SK-N-SH (cell line): ENCODE data around the gene FAM25C.
"Not testable (repeated sequence)": the region's sequence is repeated elsewhere in the genome, so short reads cannot be mapped to it uniquely, and the experiment has no call there.

ENCODE experiments used
- EZH2phosphoT487 ChIP-seq: fragments of 200-600 bp; sonication (generic); IDR thresholded peaks from 2 replicates; pipeline ENCODE4 v1.6.1; 2017; ENCODE audit warnings: low read depth, mixed run types, mild to moderate bottlenecking, antibody characterized with exemption, moderate library complexity, borderline replicate concordance
- FOXJ3 ChIP-seq: sonication (generic); formaldehyde crosslinking; IDR thresholded peaks from 2 replicates; pipeline ENCODE4 v1.5.1; 2020; ENCODE audit warnings: mild to moderate bottlenecking, missing genetic modification reagents
- GATA2 ChIP-seq: sonication (generic); formaldehyde crosslinking; IDR thresholded peaks from 2 replicates; pipeline ENCODE4 v1.5.0; 2020; ENCODE audit warnings: mild to moderate bottlenecking, missing genetic modification reagents
- PBX3 ChIP-seq: IDR thresholded peaks from 2 replicates; pipeline ENCODE4; 2012
- POLR2AphosphoS5 ChIP-seq: IDR thresholded peaks from 2 replicates; pipeline ENCODE4 v1.6.1; 2012; ENCODE audit warnings: low read depth, low read length
- RAD21 ChIP-seq: IDR thresholded peaks from 2 replicates; pipeline ENCODE4 v1.6.1; 2012; ENCODE audit warnings: mild to moderate bottlenecking, low read length
- SIN3A ChIP-seq: IDR thresholded peaks from 2 replicates; pipeline ENCODE4 v1.6.1; 2012; ENCODE audit warnings: low read depth, mild to moderate bottlenecking, low read length, moderate library complexity, borderline replicate concordance
- SMC3 ChIP-seq: IDR thresholded peaks from 2 replicates; pipeline ENCODE4 v1.6.1; 2012; ENCODE audit warnings: low read depth, low read length, improper control_type of control experiment
- TEAD4 ChIP-seq: IDR thresholded peaks from 2 replicates; pipeline ENCODE4 v1.4.0; 2012; ENCODE audit warnings: mild to moderate bottlenecking, borderline replicate concordance; ENCODE audit not compliant: insufficient read depth
- YY1 ChIP-seq: IDR thresholded peaks from 2 replicates; pipeline ENCODE4 v1.4.0; 2012; ENCODE audit warnings: low read depth, mild to moderate bottlenecking
- TF ChIP-seq, protein P1 (sequence below): fragments of 200-600 bp; sonication (generic); IDR thresholded peaks from 2 replicates; pipeline ENCODE4 v1.6.1; 2017; ENCODE audit warnings: antibody characterized with exemption, mild to moderate bottlenecking, moderate library complexity
- TF ChIP-seq, protein P2 (sequence below): IDR thresholded peaks from 2 replicates; pipeline ENCODE4 v1.4.0; 2012; ENCODE audit warnings: low read depth

GRCh38 chr10:47962785-47963184 lies 36.8 kb downstream of the FAM25C start:
- TF ChIP-seq, protein P1, sequence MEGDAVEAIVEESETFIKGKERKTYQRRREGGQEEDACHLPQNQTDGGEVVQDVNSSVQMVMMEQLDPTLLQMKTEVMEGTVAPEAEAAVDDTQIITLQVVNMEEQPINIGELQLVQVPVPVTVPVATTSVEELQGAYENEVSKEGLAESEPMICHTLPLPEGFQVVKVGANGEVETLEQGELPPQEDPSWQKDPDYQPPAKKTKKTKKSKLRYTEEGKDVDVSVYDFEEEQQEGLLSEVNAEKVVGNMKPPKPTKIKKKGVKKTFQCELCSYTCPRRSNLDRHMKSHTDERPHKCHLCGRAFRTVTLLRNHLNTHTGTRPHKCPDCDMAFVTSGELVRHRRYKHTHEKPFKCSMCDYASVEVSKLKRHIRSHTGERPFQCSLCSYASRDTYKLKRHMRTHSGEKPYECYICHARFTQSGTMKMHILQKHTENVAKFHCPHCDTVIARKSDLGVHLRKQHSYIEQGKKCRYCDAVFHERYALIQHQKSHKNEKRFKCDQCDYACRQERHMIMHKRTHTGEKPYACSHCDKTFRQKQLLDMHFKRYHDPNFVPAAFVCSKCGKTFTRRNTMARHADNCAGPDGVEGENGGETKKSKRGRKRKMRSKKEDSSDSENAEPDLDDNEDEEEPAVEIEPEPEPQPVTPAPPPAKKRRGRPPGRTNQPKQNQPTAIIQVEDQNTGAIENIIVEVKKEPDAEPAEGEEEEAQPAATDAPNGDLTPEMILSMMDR = not testable (repeated sequence)
- not testable (repeated sequence) for TF ChIP-seq SMC3; PBX3; GATA2 (CRISPR knock-in tag); POLR2AphosphoS5; EZH2phosphoT487; TEAD4; FOXJ3; RAD21; SIN3A; YY1
- TF ChIP-seq, protein P2, sequence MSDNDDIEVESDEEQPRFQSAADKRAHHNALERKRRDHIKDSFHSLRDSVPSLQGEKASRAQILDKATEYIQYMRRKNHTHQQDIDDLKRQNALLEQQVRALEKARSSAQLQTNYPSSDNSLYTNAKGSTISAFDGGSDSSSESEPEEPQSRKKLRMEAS = not testable (repeated sequence)
